HepG2 (cell line): Measurements from ENCODE around the gene SERTAD1. TPM values are rescaled to one million over a fixed set of nuclear protein-coding genes. Genes with fewer than 3 reads are reported as not detected.

Experiments
- CBX5 ChIP-seq: sonication (generic); formaldehyde crosslinking; IDR thresholded peaks from 2 replicates; pipeline ENCODE4 v1.4.0; 2020; ENCODE audit warnings: missing genetic modification reagents, borderline replicate concordance
- CC2D1A ChIP-seq: sonication (generic); formaldehyde crosslinking; IDR thresholded peaks from 2 replicates; pipeline ENCODE4 v1.8.1; 2023; ENCODE audit warnings: mild to moderate bottlenecking, missing genetic modification reagents
- FOSL2 ChIP-seq: sonication (generic); formaldehyde crosslinking; IDR thresholded peaks from 2 replicates; pipeline ENCODE4 v1.4.0; 2020; ENCODE audit warnings: missing genetic modification reagents
- GATAD1 ChIP-seq: IDR thresholded peaks from 2 replicates; pipeline ENCODE4 v1.6.1; 2016; ENCODE audit warnings: missing genetic modification reagents, missing compliant biosample characterization
- HMGXB3 ChIP-seq: sonication (generic); formaldehyde crosslinking; IDR thresholded peaks from 2 replicates; pipeline ENCODE4 v1.4.0; 2020; ENCODE audit warnings: missing genetic modification reagents, borderline replicate concordance
- IRF1 ChIP-seq: sonication (generic); formaldehyde crosslinking; IDR thresholded peaks from 2 replicates; pipeline ENCODE4 v1.4.0; 2020; ENCODE audit warnings: low read depth, mild to moderate bottlenecking, missing genetic modification reagents
- NR3C1 ChIP-seq: sonication (generic); formaldehyde crosslinking; IDR thresholded peaks from 2 replicates; pipeline ENCODE4 v1.4.0; 2020; ENCODE audit warnings: missing genetic modification reagents
- PHF20 ChIP-seq: sonication (generic); formaldehyde crosslinking; IDR thresholded peaks from 2 replicates; pipeline ENCODE4 v1.5.0; 2020; ENCODE audit warnings: mild to moderate bottlenecking, missing genetic modification reagents
- PPARG ChIP-seq: conservative IDR thresholded peaks from 2 replicates; pipeline ENCODE4 v1.6.1; 2016; ENCODE audit warnings: missing biosample characterization, missing genetic modification reagents
- RAD21 ChIP-seq: fragments of 450-650 bp; formaldehyde crosslinking; IDR thresholded peaks from 2 replicates; pipeline ENCODE4 v1.5.0; 2020; ENCODE audit warnings: mild to moderate bottlenecking
- SRF ChIP-seq: IDR thresholded peaks from 2 replicates; pipeline ENCODE4 v1.6.1; 2011; ENCODE audit warnings: mild to moderate bottlenecking, low read depth, low read length, moderate library complexity
- TOPORS ChIP-seq: sonication (generic); formaldehyde crosslinking; IDR thresholded peaks from 2 replicates; pipeline ENCODE4 v1.8.0; 2023; ENCODE audit warnings: mild to moderate bottlenecking, missing genetic modification reagents
- ZFX ChIP-seq: sonication (generic); formaldehyde crosslinking; IDR thresholded peaks from 2 replicates; pipeline ENCODE4 v1.4.0; 2020; ENCODE audit warnings: mild to moderate bottlenecking, low read depth, missing genetic modification reagents, moderate library complexity
- ZNF12 ChIP-seq: sonication (generic); formaldehyde crosslinking; IDR thresholded peaks from 2 replicates; pipeline ENCODE4 v1.5.0; 2020; ENCODE audit warnings: missing genetic modification reagents
- ZNF207 ChIP-seq: fragments of 450-650 bp; IDR thresholded peaks from 2 replicates; pipeline ENCODE4 v1.6.1; 2016; ENCODE audit warnings: antibody characterized with exemption, borderline replicate concordance
- ZNF468 ChIP-seq: sonication (generic); formaldehyde crosslinking; IDR thresholded peaks from 2 replicates; pipeline ENCODE4 v1.8.0; 2022; ENCODE audit warnings: mild to moderate bottlenecking, moderate library complexity, missing genetic modification reagents
- ZNF589 ChIP-seq: sonication (generic); formaldehyde crosslinking; conservative IDR thresholded peaks from 2 replicates; pipeline ENCODE4 v1.8.0; 2022; ENCODE audit warnings: mild to moderate bottlenecking, moderate library complexity, missing genetic modification reagents
- ZNF644 ChIP-seq: IDR thresholded peaks from 2 replicates; pipeline ENCODE4 v1.6.1; 2016; ENCODE audit warnings: low read depth
- ZNF678 ChIP-seq: sonication (generic); formaldehyde crosslinking; IDR thresholded peaks from 2 replicates; pipeline ENCODE4 v1.4.0; 2020; ENCODE audit warnings: mild to moderate bottlenecking, missing genetic modification reagents
- ZNF691 ChIP-seq: sonication (generic); formaldehyde crosslinking; IDR thresholded peaks from 2 replicates; pipeline ENCODE4 v1.4.0; 2020; ENCODE audit warnings: missing genetic modification reagents, low read depth, mild to moderate bottlenecking, borderline replicate concordance
- ZNF75D ChIP-seq: sonication (generic); formaldehyde crosslinking; IDR thresholded peaks from 2 replicates; pipeline ENCODE4 v1.8.1; 2023; ENCODE audit warnings: missing genetic modification reagents, mild to moderate bottlenecking, borderline replicate concordance
- ZNF782 ChIP-seq: sonication (generic); formaldehyde crosslinking; IDR thresholded peaks from 2 replicates; pipeline ENCODE4 v1.4.0; 2020; ENCODE audit warnings: missing genetic modification reagents, mild to moderate bottlenecking, borderline replicate concordance
- polyA plus RNA-seq, 8 experiments: library from polyadenylated mRNA; depleted of rRNA in 3 of 8; stranded (reverse) in 7 of 8; unstranded in 1 of 8; fragments of >200 nt; fragmentation: Illumina TruSeq in 4 of 8; extraction: Trizol in 4 of 8; gene quantifications; 2 replicates each; pipeline versions ENCODE4 v1.2.1 to v1.2.3, GENCODE V29; 2011 to 2016; ENCODE audit warnings: low read depth in 4 of 8, missing spikeins in 1 of 8, mixed read lengths in 1 of 8; ENCODE audit not compliant: insufficient read depth in 1 of 8
- total RNA-seq, 5 experiments: library from RNA; depleted of rRNA; stranded (reverse); fragments of >200 nt; fragmentation: Illumina TruSeq; extraction: Trizol; gene quantifications; 2 replicates each; pipeline ENCODE4 v1.2.3, GENCODE V29; 2016; ENCODE audit warnings: low read depth in 1 of 5
- TF ChIP-seq, protein P1 (sequence below): sonication (generic); formaldehyde crosslinking; IDR thresholded peaks from 2 replicates; pipeline ENCODE4 v1.4.0; 2020; ENCODE audit warnings: missing genetic modification reagents

Gene SERTAD1
- total and polyA plus RNA-seq, 2 of the 13 experiments (the other 11 are each of a cell fraction or from before 2014, with no cell fraction given): 4.3 to 4.5 TPM

DNA sequence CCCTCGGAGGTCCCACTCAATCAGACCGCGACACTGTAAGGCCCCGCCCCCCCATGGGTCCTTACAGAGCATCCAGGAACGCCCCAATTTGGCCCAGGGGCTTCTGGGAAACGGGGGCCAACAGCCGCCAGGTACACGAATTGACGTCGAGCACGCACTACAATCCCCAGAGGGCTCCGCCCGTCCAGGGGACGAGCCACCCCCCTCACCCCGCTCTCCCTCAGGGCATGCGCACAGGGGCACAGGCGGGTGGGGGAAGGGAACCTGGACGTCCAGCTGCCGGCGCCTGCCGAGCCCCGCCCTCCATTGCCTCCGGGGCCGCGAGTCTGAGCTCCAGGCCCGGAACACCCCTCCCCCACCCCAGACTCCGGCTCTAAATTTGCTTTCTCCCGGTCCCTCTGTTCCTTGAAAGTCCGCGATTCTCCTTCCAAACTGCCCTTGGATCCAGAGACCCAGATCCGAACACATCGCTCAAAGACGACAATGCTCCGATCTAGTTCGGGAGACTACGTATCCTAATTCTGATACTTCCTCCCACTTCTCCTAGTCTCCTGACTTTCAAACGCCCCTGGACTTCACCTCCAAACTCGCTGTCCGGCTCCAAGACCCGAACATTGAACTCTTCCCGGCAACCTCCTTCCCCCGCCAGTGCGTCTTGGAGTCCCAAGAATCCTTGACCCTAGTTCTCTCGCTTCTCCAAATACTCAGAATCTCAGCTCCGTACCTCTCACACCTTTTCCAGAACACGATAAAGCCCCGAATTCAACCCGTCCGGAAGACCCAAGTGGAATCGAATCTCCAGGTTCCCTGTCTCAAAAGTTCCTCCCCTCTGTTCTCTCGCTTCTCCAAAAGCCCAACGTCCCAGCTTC is 17.6 kb upstream of the SERTAD1 start (continued):
- no peak for TF ChIP-seq IRF1 (CRISPR knock-in tag)
- no peak for TF ChIP-seq ZNF12 (CRISPR knock-in tag)
- no peak for TF ChIP-seq ZNF207
- TF ChIP-seq SRF: no peak
- 0 out of 2 replicates have a peak, but pooled peaks have one; percentile 4 for TF ChIP-seq HMGXB3
- no peak for TF ChIP-seq NR3C1 (CRISPR knock-in tag)
- peak; percentile 14; the same call in 1 of the 2 replicates for TF ChIP-seq ZFX
- peak; percentile 19 for TF ChIP-seq RAD21 (CRISPR knock-in tag)
- no peak for TF ChIP-seq ZNF589 (CRISPR knock-in tag)
- TF ChIP-seq FOSL2 (CRISPR knock-in tag): no peak; the same call in 1 of the 2 replicates
- TF ChIP-seq PPARG (CRISPR knock-in tag): peak; percentile 62; the same call in 1 of the 2 replicates
- peak; percentile 20; the same call in 1 of the 2 replicates for TF ChIP-seq CBX5 (CRISPR knock-in tag)
- peak; percentile 75 for TF ChIP-seq GATAD1 (CRISPR knock-in tag)
- TF ChIP-seq ZNF644: no peak
- TF ChIP-seq TOPORS (CRISPR knock-in tag): no peak; the same call in 1 of the 2 replicates
- TF ChIP-seq ZNF678 (CRISPR knock-in tag): no peak
- no peak for TF ChIP-seq ZNF468 (CRISPR knock-in tag)
- TF ChIP-seq ZNF691 (CRISPR knock-in tag): no peak
- TF ChIP-seq ZNF782 (CRISPR knock-in tag): no peak
- TF ChIP-seq, protein P1, sequence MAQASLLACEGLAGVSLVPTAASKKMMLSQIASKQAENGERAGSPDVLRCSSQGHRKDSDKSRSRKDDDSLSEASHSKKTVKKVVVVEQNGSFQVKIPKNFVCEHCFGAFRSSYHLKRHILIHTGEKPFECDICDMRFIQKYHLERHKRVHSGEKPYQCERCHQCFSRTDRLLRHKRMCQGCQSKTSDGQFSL (CRISPR knock-in tag): peak; percentile 55; the same call in 1 of the 2 replicates
- TF ChIP-seq PHF20 (CRISPR knock-in tag): no peak
- no peak for TF ChIP-seq CC2D1A
- TF ChIP-seq ZNF75D (CRISPR knock-in tag): no peak
